ENCODE results near the gene BAZ2B. TPM values are rescaled to one million over a fixed set of nuclear protein-coding genes. Genes with fewer than 3 reads are reported as not detected.

Gene BAZ2B
- total and polyA plus RNA-seq, 2 of the 13 experiments (the other 11 are each of a cell fraction or from before 2014, with no cell fraction given), result 14.0 to 15.1 TPM

GRCh38 chr2:159622966-159623365 lies 6.6 kb upstream of the BAZ2B start (continued):
- TF ChIP-seq, protein P1, sequence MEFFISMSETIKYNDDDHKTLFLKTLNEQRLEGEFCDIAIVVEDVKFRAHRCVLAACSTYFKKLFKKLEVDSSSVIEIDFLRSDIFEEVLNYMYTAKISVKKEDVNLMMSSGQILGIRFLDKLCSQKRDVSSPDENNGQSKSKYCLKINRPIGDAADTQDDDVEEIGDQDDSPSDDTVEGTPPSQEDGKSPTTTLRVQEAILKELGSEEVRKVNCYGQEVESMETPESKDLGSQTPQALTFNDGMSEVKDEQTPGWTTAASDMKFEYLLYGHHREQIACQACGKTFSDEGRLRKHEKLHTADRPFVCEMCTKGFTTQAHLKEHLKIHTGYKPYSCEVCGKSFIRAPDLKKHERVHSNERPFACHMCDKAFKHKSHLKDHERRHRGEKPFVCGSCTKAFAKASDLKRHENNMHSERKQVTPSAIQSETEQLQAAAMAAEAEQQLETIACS (CRISPR knock-in tag; IDR thresholded peaks at IDR 0.05), result no peak

DNA sequence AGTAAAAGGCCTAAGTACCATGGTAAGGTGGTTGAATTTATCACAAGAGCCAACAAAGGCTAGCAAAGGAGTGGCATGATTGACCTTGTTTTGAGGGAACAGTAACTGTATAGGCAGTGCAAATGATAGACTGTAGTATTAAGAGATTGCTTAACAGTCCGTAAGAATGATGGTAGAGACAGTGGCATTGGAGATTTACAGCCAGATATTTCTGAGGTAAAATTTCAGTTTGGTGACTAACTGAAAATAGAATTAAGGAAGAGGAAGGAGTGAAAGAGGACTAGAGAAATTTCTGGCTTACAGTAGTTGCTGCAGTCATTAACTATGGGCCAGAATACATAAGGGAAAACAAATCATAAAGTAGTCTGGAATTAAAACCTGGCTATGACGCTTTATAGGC lies 4.4 kb upstream of the BAZ2B start:
- H3K9me3 ChIP-seq (ENCODE audit: low read length), result no peaks in the 10 kb centered on the region
- H3K27ac ChIP-seq (ENCODE audit: extremely low read length, insufficient read depth, low read length), result no peak overlapping the region
- no peaks in the 10 kb centered on the region for H3K79me2 ChIP-seq (ENCODE audit: insufficient read depth, low read length)
- in situ Hi-C loops (cut with HindIII; ENCODE audit: extremely low pct_ligation_motif_present, low pct_unique_long_range_greater_than_20kb) (no loop called here), intact Hi-C loops (cut with micrococcal nuclease; ENCODE audit: unreplicated experiment) (no loop called here)
- no peak for FAIRE-seq
- no peak overlapping the region for H3K9ac ChIP-seq (ENCODE audit: insufficient read depth, low read depth, low read length)
- BruUV-seq (replicated peaks), result no TSS peak
- ChIA-PET POLR2A (interaction anchor here (1.1 kb wide), 1 partner anchor 91 kb away, joined by 3 read pairs; the partner anchor contains the start of gene MARCHF7), CTCF (ENCODE audit: low intra/inter-chr PET ratio, low total read pairs) (no interaction called here)
- H3K36me3 ChIP-seq (replicated peaks in 1 of 2; ENCODE audit: control insufficient read depth in 1 of 2, insufficient read depth in 2 of 2, low read length in 2 of 2), result no peaks in the 10 kb centered on the region
- 0 out of 2 replicates have a peak overlapping the region, but pooled peaks have one; percentile 36 for H3K4me2 ChIP-seq (ENCODE audit: low read depth, low read length)
- no peak overlapping the region for H3K4me3 ChIP-seq (replicated peaks in 1 of 3; ENCODE audit: insufficient read depth in 1 of 3, low read depth in 2 of 3, low read length in 3 of 3)
- no peaks in the 10 kb centered on the region for H4K20me1 ChIP-seq (ENCODE audit: insufficient read depth, low read length)
- H3K4me1 ChIP-seq (ENCODE audit: insufficient read depth, low read length), result peaks cover 43% of the 10 kb centered on the region
- no peak for DNase-seq (ENCODE audit: low spot score)
- 81% methylated on average over 2 of the region's 2 CpGs for WGBS (ENCODE audit: low lambda C conversion rate)
- no peak for ATAC-seq
- no peak overlapping the region for H2AFZ ChIP-seq (ENCODE audit: low read length)
- H3K27me3 ChIP-seq (ENCODE audit: control insufficient read depth in 1 of 2, insufficient read depth in 2 of 2, low read length in 2 of 2), result no peaks in the 10 kb centered on the region; a peak in 1 of 5 replicates
- no peak for TF ChIP-seq ZNF431 (CRISPR knock-in tag; IDR thresholded peaks at IDR 0.05; ENCODE audit: borderline replicate concordance, low read depth)
- TF ChIP-seq BCL6 (CRISPR knock-in tag; IDR thresholded peaks at IDR 0.05), result no peak
- TF ChIP-seq, protein P2, sequence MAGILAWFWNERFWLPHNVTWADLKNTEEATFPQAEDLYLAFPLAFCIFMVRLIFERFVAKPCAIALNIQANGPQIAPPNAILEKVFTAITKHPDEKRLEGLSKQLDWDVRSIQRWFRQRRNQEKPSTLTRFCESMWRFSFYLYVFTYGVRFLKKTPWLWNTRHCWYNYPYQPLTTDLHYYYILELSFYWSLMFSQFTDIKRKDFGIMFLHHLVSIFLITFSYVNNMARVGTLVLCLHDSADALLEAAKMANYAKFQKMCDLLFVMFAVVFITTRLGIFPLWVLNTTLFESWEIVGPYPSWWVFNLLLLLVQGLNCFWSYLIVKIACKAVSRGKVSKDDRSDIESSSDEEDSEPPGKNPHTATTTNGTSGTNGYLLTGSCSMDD (CRISPR knock-in tag; IDR thresholded peaks at IDR 0.05), result no peak
- TF ChIP-seq, protein P3, sequence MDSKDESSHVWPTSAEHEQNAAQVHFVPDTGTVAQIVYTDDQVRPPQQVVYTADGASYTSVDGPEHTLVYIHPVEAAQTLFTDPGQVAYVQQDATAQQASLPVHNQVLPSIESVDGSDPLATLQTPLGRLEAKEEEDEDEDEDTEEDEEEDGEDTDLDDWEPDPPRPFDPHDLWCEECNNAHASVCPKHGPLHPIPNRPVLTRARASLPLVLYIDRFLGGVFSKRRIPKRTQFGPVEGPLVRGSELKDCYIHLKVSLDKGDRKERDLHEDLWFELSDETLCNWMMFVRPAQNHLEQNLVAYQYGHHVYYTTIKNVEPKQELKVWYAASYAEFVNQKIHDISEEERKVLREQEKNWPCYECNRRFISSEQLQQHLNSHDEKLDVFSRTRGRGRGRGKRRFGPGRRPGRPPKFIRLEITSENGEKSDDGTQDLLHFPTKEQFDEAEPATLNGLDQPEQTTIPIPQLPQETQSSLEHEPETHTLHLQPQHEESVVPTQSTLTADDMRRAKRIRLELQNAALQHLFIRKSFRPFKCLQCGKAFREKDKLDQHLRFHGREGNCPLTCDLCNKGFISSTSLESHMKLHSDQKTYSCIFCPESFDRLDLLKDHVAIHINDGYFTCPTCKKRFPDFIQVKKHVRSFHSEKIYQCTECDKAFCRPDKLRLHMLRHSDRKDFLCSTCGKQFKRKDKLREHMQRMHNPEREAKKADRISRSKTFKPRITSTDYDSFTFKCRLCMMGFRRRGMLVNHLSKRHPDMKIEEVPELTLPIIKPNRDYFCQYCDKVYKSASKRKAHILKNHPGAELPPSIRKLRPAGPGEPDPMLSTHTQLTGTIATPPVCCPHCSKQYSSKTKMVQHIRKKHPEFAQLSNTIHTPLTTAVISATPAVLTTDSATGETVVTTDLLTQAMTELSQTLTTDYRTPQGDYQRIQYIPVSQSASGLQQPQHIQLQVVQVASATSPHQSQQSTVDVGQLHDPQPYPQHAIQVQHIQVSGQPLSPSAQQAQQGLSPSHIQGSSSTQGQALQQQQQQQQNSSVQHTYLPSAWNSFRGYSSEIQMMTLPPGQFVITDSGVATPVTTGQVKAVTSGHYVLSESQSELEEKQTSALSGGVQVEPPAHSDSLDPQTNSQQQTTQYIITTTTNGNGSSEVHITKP (CRISPR knock-in tag; IDR thresholded peaks at IDR 0.05; ENCODE audit: low read depth), result no peak
- no peak for TF ChIP-seq MTA1 (CRISPR knock-in tag; IDR thresholded peaks at IDR 0.05; ENCODE audit: borderline replicate concordance)
- no peak for TF ChIP-seq CBX5 (CRISPR knock-in tag; IDR thresholded peaks at IDR 0.05; ENCODE audit: borderline replicate concordance)
- TF ChIP-seq, protein P4, sequence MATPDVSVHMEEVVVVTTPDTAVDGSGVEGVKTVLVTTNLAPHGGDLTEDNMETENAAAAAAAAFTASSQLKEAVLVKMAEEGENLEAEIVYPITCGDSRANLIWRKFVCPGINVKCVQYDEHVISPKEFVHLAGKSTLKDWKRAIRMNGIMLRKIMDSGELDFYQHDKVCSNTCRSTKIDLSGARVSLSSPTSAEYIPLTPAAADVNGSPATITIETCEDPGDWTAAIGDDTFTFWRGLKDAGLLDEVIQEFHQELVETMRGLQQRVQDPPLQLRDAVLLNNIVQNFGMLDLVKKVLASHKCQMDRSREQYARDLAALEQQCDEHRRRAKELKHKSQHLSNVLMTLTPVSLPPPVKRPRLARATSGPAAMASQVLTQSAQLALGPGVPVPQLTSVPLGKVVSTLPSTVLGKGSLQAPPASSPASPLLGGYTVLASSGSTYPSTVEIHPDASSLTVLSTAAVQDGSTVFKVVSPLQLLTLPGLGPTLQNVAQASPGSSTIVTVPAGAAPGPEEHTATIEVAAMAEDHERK (CRISPR knock-in tag; IDR thresholded peaks at IDR 0.05; ENCODE audit: low read depth), result no peak
- TF ChIP-seq, protein P5, sequence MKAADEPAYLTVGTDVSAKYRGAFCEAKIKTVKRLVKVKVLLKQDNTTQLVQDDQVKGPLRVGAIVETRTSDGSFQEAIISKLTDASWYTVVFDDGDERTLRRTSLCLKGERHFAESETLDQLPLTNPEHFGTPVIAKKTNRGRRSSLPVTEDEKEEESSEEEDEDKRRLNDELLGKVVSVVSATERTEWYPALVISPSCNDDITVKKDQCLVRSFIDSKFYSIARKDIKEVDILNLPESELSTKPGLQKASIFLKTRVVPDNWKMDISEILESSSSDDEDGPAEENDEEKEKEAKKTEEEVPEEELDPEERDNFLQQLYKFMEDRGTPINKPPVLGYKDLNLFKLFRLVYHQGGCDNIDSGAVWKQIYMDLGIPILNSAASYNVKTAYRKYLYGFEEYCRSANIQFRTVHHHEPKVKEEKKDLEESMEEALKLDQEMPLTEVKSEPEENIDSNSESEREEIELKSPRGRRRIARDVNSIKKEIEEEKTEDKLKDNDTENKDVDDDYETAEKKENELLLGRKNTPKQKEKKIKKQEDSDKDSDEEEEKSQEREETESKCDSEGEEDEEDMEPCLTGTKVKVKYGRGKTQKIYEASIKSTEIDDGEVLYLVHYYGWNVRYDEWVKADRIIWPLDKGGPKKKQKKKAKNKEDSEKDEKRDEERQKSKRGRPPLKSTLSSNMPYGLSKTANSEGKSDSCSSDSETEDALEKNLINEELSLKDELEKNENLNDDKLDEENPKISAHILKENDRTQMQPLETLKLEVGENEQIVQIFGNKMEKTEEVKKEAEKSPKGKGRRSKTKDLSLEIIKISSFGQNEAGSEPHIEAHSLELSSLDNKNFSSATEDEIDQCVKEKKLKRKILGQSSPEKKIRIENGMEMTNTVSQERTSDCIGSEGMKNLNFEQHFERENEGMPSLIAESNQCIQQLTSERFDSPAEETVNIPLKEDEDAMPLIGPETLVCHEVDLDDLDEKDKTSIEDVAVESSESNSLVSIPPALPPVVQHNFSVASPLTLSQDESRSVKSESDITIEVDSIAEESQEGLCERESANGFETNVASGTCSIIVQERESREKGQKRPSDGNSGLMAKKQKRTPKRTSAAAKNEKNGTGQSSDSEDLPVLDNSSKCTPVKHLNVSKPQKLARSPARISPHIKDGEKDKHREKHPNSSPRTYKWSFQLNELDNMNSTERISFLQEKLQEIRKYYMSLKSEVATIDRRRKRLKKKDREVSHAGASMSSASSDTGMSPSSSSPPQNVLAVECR (CRISPR knock-in tag; IDR thresholded peaks at IDR 0.05; ENCODE audit: borderline replicate concordance), result no peak
- no peak for TF ChIP-seq ZNF34 (CRISPR knock-in tag; IDR thresholded peaks at IDR 0.05; ENCODE audit: borderline replicate concordance)
